ENCODE results near the gene GOLGA6A. TPM values are rescaled to one million over a fixed set of nuclear protein-coding genes. Genes with fewer than 3 reads are reported as not detected.

The GOLGA6A gene
- total and polyA plus RNA-seq, 2 of the 13 experiments (the other 11 are each of a cell fraction or from before 2014, with no cell fraction given), result 0.04 to 0.22 TPM

DNA sequence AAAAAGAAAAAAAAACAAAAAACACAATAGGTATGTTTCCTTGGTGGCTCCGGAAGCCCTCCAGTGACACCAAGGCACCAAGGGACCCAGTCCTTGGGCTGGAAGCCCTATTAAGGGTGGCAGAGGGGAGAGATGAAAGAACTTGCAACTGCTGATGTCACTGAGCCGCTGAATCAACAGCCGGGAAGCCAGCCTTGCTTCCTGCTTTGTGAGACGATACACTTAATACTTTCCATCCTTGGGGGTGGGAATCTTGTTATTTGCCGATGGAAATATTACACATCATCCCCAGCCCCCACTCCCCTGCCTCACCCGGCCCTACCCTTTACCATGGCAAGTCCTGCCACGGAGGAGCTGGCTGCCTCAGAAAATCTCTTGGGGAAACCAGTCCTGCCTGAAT, 42.4 kb upstream of the GOLGA6A start (continued):
- TF ChIP-seq, protein P1, sequence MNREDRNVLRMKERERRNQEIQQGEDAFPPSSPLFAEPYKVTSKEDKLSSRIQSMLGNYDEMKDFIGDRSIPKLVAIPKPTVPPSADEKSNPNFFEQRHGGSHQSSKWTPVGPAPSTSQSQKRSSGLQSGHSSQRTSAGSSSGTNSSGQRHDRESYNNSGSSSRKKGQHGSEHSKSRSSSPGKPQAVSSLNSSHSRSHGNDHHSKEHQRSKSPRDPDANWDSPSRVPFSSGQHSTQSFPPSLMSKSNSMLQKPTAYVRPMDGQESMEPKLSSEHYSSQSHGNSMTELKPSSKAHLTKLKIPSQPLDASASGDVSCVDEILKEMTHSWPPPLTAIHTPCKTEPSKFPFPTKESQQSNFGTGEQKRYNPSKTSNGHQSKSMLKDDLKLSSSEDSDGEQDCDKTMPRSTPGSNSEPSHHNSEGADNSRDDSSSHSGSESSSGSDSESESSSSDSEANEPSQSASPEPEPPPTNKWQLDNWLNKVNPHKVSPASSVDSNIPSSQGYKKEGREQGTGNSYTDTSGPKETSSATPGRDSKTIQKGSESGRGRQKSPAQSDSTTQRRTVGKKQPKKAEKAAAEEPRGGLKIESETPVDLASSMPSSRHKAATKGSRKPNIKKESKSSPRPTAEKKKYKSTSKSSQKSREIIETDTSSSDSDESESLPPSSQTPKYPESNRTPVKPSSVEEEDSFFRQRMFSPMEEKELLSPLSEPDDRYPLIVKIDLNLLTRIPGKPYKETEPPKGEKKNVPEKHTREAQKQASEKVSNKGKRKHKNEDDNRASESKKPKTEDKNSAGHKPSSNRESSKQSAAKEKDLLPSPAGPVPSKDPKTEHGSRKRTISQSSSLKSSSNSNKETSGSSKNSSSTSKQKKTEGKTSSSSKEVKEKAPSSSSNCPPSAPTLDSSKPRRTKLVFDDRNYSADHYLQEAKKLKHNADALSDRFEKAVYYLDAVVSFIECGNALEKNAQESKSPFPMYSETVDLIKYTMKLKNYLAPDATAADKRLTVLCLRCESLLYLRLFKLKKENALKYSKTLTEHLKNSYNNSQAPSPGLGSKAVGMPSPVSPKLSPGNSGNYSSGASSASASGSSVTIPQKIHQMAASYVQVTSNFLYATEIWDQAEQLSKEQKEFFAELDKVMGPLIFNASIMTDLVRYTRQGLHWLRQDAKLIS (CRISPR knock-in tag; IDR thresholded peaks at IDR 0.05), result no peak
- TF ChIP-seq PHF5A (CRISPR knock-in tag; IDR thresholded peaks at IDR 0.05; ENCODE audit: low read depth, unreplicated experiment) (no peak), ZSCAN29 (CRISPR knock-in tag; conservative IDR thresholded peaks at IDR 0.05) (no peak), HMG20A (CRISPR knock-in tag; IDR thresholded peaks at IDR 0.05; ENCODE audit: borderline replicate concordance) (no peak), ZNF468 (CRISPR knock-in tag; IDR thresholded peaks at IDR 0.05) (no peak)
- TF ChIP-seq, protein P2, sequence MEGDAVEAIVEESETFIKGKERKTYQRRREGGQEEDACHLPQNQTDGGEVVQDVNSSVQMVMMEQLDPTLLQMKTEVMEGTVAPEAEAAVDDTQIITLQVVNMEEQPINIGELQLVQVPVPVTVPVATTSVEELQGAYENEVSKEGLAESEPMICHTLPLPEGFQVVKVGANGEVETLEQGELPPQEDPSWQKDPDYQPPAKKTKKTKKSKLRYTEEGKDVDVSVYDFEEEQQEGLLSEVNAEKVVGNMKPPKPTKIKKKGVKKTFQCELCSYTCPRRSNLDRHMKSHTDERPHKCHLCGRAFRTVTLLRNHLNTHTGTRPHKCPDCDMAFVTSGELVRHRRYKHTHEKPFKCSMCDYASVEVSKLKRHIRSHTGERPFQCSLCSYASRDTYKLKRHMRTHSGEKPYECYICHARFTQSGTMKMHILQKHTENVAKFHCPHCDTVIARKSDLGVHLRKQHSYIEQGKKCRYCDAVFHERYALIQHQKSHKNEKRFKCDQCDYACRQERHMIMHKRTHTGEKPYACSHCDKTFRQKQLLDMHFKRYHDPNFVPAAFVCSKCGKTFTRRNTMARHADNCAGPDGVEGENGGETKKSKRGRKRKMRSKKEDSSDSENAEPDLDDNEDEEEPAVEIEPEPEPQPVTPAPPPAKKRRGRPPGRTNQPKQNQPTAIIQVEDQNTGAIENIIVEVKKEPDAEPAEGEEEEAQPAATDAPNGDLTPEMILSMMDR (CRISPR knock-in tag; IDR thresholded peaks at IDR 0.05), result no peak
- TF ChIP-seq, protein P3, sequence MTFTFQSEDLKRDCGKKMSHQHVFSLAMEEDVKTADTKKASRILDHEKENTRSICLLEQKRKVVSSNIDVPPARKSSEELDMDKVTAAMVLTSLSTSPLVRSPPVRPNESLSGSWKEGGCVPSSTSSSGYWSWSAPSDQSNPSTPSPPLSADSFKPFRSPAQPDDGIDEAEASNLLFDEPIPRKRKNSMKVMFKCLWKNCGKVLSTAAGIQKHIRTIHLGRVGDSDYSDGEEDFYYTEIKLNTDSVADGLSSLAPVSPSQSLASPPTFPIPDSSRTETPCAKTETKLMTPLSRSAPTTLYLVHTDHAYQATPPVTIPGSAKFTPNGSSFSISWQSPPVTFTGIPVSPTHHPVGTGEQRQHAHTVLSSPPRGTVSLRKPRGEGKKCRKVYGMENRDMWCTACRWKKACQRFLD (CRISPR knock-in tag; IDR thresholded peaks at IDR 0.05; ENCODE audit: borderline replicate concordance), result no peak

All from HepG2 (cell line).